ENCODE results near the gene B3GNT2. TPM values are rescaled to one million over a fixed set of nuclear protein-coding genes. Genes with fewer than 3 reads are reported as not detected.
"Not testable (repeated sequence)": the region's sequence is repeated elsewhere in the genome, so short reads cannot be mapped to it uniquely, and the experiment has no call there.

Gene B3GNT2
- total and polyA plus RNA-seq, 9 of the 15 experiments (the other 6 are each of a cell fraction or from before 2014, with no cell fraction given), result 6.0 to 38.9 (median 25.0) TPM

- BruUV-seq (replicated peaks); ATAC-seq; DNase-seq (ENCODE audit: extremely low read depth in 1 of 4, low spot score in 3 of 4); H3K9me3 ChIP-seq (replicated peaks; ENCODE audit: control insufficient read depth, insufficient read depth, low read depth, low read length); CTCF ChIA-PET (ENCODE audit: low intra/inter-chr PET ratio); H3K4me2 ChIP-seq (ENCODE audit: insufficient read depth, low read length); in situ Hi-C loops (cut with MboI); H3K9me1 ChIP-seq (ENCODE audit: control insufficient read depth, insufficient read depth, low read length); H3K4me3 ChIP-seq; H3K27ac ChIP-seq (ENCODE audit: extremely low read depth, low read depth, low read length); H3K9ac ChIP-seq (ENCODE audit: insufficient read depth in 1 of 2, low read depth in 2 of 2, low read length in 2 of 2); H3K27me3 ChIP-seq (ENCODE audit: control insufficient read depth in 2 of 2, insufficient read depth in 2 of 2, low read length in 2 of 2); H2AFZ ChIP-seq (ENCODE audit: low read depth, low read length); H3K36me3 ChIP-seq (ENCODE audit: control insufficient read depth, insufficient read depth, low read length); FAIRE-seq: not testable (repeated sequence)
- H4K20me1 ChIP-seq (replicated peaks; ENCODE audit: control insufficient read depth, insufficient read depth, low read length), result peaks cover 42% of the 10 kb centered on the region
- POLR2A ChIA-PET, result interaction anchor here (0.6 kb wide), 1 partner anchor 198 kb away, joined by 3 read pairs; no protein-coding TSS in a partner anchor
- WGBS (ENCODE audit: insufficient coverage, low coverage, missing lambda C conversion rate), result 87% methylated on average over 7 of the region's 8 CpGs
- H3K79me2 ChIP-seq (ENCODE audit: control insufficient read depth, insufficient read depth, low read length), result peaks cover 79% of the 10 kb centered on the region
- TF ChIP-seq ZBTB33 (CRISPR knock-in tag; IDR thresholded peaks at IDR 0.05), result peak; percentile 79
- intact Hi-C loops (cut with micrococcal nuclease), result loop anchor here (5.0 kb wide), 1 partner anchor 282 kb away; no protein-coding TSS in a partner anchor
- H3K4me1 ChIP-seq (replicated peaks in 1 of 2; ENCODE audit: control insufficient read depth in 2 of 2, insufficient read depth in 2 of 2, low read length in 2 of 2), result peaks cover 38 to 46% of the 10 kb centered on the region in 2 experiments
Observed at GRCh38 chr2:62198854-62199253, 2.9 kb downstream of the B3GNT2 start.

Data from K562 (cell line).